ENCODE data around the gene POU2F2. TPM values are rescaled to one million over a fixed set of nuclear protein-coding genes. Genes with fewer than 3 reads are reported as not detected.
A peak's percentile ranks its signal among the peaks of the same experiment; 100 is the strongest.

The POU2F2 gene
- total and polyA plus RNA-seq, 9 of the 15 experiments (the other 6 are each of a cell fraction or from before 2014, with no cell fraction given), result 0.03 to 0.68 (median 0.14) TPM

- TF ChIP-seq, protein P1, sequence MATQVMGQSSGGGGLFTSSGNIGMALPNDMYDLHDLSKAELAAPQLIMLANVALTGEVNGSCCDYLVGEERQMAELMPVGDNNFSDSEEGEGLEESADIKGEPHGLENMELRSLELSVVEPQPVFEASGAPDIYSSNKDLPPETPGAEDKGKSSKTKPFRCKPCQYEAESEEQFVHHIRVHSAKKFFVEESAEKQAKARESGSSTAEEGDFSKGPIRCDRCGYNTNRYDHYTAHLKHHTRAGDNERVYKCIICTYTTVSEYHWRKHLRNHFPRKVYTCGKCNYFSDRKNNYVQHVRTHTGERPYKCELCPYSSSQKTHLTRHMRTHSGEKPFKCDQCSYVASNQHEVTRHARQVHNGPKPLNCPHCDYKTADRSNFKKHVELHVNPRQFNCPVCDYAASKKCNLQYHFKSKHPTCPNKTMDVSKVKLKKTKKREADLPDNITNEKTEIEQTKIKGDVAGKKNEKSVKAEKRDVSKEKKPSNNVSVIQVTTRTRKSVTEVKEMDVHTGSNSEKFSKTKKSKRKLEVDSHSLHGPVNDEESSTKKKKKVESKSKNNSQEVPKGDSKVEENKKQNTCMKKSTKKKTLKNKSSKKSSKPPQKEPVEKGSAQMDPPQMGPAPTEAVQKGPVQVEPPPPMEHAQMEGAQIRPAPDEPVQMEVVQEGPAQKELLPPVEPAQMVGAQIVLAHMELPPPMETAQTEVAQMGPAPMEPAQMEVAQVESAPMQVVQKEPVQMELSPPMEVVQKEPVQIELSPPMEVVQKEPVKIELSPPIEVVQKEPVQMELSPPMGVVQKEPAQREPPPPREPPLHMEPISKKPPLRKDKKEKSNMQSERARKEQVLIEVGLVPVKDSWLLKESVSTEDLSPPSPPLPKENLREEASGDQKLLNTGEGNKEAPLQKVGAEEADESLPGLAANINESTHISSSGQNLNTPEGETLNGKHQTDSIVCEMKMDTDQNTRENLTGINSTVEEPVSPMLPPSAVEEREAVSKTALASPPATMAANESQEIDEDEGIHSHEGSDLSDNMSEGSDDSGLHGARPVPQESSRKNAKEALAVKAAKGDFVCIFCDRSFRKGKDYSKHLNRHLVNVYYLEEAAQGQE (IDR thresholded peaks at IDR 0.05; ENCODE audit: borderline replicate concordance), result peak; percentile 90
- TF ChIP-seq, protein P1 (CRISPR knock-in tag; IDR thresholded peaks at IDR 0.05; ENCODE audit: low read depth), result no peak
- TF ChIP-seq EP300 (IDR thresholded peaks at IDR 0.05; ENCODE audit: low read length) (no peak), DMBX1 (CRISPR knock-in tag; IDR thresholded peaks at IDR 0.05; ENCODE audit: borderline replicate concordance) (no peak), RBM25 (IDR thresholded peaks at IDR 0.05; ENCODE audit: low read depth, low read length, severe bottlenecking) (no peak), RBM22 (IDR thresholded peaks at IDR 0.05; ENCODE audit: low read depth, low read length, poor library complexity, severe bottlenecking) (no peak), TAL1 (IDR thresholded peaks at IDR 0.05) (no peak), MCM7 (IDR thresholded peaks at IDR 0.05) (no peak), ATF1 (CRISPR knock-in tag; IDR thresholded peaks at IDR 0.05) (no peak), ATF1 (tag; IDR thresholded peaks at IDR 0.05) (no peak), NR2F6 (CRISPR knock-in tag; IDR thresholded peaks at IDR 0.05) (no peak), CBX3 (IDR thresholded peaks at IDR 0.05; ENCODE audit: borderline replicate concordance in 1 of 2, low read length in 2 of 2) (no peak), HNRNPK (IDR thresholded peaks at IDR 0.05; ENCODE audit: low read depth, low read length, poor library complexity, severe bottlenecking) (no peak), ATF4 (CRISPR knock-in tag; IDR thresholded peaks at IDR 0.05) (no peak), PHF20 (IDR thresholded peaks at IDR 0.05; ENCODE audit: partially characterized antibody) (no peak)
- TF ChIP-seq, protein P2, sequence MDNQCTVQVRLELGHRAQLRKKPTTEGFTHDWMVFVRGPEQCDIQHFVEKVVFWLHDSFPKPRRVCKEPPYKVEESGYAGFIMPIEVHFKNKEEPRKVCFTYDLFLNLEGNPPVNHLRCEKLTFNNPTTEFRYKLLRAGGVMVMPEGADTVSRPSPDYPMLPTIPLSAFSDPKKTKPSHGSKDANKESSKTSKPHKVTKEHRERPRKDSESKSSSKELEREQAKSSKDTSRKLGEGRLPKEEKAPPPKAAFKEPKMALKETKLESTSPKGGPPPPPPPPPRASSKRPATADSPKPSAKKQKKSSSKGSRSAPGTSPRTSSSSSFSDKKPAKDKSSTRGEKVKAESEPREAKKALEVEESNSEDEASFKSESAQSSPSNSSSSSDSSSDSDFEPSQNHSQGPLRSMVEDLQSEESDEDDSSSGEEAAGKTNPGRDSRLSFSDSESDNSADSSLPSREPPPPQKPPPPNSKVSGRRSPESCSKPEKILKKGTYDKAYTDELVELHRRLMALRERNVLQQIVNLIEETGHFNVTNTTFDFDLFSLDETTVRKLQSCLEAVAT (IDR thresholded peaks at IDR 0.05), result peak in 1 of 2 experiments; percentile 97; a peak in 2 of 4 replicates
- TF ChIP-seq, protein P3, sequence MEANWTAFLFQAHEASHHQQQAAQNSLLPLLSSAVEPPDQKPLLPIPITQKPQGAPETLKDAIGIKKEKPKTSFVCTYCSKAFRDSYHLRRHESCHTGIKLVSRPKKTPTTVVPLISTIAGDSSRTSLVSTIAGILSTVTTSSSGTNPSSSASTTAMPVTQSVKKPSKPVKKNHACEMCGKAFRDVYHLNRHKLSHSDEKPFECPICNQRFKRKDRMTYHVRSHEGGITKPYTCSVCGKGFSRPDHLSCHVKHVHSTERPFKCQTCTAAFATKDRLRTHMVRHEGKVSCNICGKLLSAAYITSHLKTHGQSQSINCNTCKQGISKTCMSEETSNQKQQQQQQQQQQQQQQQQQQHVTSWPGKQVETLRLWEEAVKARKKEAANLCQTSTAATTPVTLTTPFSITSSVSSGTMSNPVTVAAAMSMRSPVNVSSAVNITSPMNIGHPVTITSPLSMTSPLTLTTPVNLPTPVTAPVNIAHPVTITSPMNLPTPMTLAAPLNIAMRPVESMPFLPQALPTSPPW (CRISPR knock-in tag; IDR thresholded peaks at IDR 0.05), result no peak
These were observed 23.5 kb downstream of the POU2F2 start (continued) for GRCh38 chr19:42108527-42109389.

Measured in K562 (cell line).